Measurements from ENCODE around the gene GRID1.

DNA sequence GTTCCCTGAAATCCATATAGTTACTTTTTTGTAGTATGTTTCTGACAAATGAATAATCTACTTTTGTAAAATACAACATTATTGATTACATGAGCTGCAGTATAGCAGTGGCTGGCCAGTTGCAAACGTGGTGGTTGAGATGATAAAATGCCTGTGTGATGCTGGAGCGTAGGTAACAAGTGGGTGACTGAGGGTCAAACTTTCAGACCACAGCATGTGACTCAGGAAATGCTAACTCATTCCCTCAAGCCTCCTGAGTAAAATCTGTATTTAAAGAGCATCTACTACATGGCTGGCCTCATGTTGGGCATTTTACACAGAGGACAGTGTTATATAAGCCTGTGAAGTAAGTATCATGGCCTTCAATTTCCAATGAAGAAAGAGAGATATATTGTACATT is 585.2 kb downstream of the GRID1 start:
- TF ChIP-seq ZXDB (tag by site-specific recombination; IDR thresholded peaks at IDR 0.05) (no peak), ZNF37A (tag by site-specific recombination; IDR thresholded peaks at IDR 0.05) (no peak), BCL11A (tag by site-specific recombination; IDR thresholded peaks at IDR 0.05; ENCODE audit: low read depth) (no peak), KLF1 (tag by site-specific recombination; IDR thresholded peaks at IDR 0.05) (no peak), ZNF670 (tag by site-specific recombination; IDR thresholded peaks at IDR 0.05; ENCODE audit: low read depth) (no peak), ZNF239 (tag by site-specific recombination; IDR thresholded peaks at IDR 0.05) (no peak), ZNF146 (tag by site-specific recombination; IDR thresholded peaks at IDR 0.05) (no peak), ZIC2 (tag by site-specific recombination; IDR thresholded peaks at IDR 0.05) (no peak), ZNF335 (tag by site-specific recombination; conservative IDR thresholded peaks at IDR 0.05) (no peak)
- TF ChIP-seq, protein P1, sequence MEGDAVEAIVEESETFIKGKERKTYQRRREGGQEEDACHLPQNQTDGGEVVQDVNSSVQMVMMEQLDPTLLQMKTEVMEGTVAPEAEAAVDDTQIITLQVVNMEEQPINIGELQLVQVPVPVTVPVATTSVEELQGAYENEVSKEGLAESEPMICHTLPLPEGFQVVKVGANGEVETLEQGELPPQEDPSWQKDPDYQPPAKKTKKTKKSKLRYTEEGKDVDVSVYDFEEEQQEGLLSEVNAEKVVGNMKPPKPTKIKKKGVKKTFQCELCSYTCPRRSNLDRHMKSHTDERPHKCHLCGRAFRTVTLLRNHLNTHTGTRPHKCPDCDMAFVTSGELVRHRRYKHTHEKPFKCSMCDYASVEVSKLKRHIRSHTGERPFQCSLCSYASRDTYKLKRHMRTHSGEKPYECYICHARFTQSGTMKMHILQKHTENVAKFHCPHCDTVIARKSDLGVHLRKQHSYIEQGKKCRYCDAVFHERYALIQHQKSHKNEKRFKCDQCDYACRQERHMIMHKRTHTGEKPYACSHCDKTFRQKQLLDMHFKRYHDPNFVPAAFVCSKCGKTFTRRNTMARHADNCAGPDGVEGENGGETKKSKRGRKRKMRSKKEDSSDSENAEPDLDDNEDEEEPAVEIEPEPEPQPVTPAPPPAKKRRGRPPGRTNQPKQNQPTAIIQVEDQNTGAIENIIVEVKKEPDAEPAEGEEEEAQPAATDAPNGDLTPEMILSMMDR (tag by site-specific recombination; IDR thresholded peaks at IDR 0.05): no peak
- TF ChIP-seq, protein P2, sequence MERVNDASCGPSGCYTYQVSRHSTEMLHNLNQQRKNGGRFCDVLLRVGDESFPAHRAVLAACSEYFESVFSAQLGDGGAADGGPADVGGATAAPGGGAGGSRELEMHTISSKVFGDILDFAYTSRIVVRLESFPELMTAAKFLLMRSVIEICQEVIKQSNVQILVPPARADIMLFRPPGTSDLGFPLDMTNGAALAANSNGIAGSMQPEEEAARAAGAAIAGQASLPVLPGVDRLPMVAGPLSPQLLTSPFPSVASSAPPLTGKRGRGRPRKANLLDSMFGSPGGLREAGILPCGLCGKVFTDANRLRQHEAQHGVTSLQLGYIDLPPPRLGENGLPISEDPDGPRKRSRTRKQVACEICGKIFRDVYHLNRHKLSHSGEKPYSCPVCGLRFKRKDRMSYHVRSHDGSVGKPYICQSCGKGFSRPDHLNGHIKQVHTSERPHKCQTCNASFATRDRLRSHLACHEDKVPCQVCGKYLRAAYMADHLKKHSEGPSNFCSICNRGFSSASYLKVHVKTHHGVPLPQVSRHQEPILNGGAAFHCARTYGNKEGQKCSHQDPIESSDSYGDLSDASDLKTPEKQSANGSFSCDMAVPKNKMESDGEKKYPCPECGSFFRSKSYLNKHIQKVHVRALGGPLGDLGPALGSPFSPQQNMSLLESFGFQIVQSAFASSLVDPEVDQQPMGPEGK (tag by site-specific recombination; IDR thresholded peaks at IDR 0.05): no peak
- TF ChIP-seq, protein P3, sequence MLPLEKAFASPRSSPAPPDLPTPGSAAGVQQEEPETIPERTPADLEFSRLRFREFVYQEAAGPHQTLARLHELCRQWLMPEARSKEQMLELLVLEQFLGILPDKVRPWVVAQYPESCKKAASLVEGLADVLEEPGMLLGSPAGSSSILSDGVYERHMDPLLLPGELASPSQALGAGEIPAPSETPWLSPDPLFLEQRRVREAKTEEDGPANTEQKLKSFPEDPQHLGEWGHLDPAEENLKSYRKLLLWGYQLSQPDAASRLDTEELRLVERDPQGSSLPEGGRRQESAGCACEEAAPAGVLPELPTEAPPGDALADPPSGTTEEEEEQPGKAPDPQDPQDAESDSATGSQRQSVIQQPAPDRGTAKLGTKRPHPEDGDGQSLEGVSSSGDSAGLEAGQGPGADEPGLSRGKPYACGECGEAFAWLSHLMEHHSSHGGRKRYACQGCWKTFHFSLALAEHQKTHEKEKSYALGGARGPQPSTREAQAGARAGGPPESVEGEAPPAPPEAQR (tag by site-specific recombination; IDR thresholded peaks at IDR 0.05): no peak
